ENCODE measurements around the gene KLHL18. TPM values are rescaled to one million over a fixed set of nuclear protein-coding genes. Genes with fewer than 3 reads are reported as not detected.
"Not testable (repeated sequence)": the region's sequence is repeated elsewhere in the genome, so short reads cannot be mapped to it uniquely, and the experiment has no call there.

KLHL18 gene
- total RNA-seq, 5 donors from 2014 or later (not counting 1 experiment from before 2014, with no cell fraction given), result 20.2 to 41.3 (median 25.7) TPM

- Mint-ChIP-seq H3K27me3 (no peaks in the 10 kb centered on the region), H3K4me3 (no peak overlapping the region), H3K36me3 (peaks cover 56% of the 10 kb centered on the region), H3K9me3 (no peaks in the 10 kb centered on the region), H3K27ac (no peak overlapping the region), H3K4me1 (peaks cover 34 to 42% (median 39%) of the 10 kb centered on the region in 3 donors)
- ATAC-seq (replicated peaks in 1 of 4) (no peak), DNase-seq (no peak)
- H3K27ac ChIP-seq (ENCODE audit: low read length), result no peak overlapping the region
- CTCF ChIA-PET, result no interaction called here
- POLR2A ChIA-PET, result interaction anchor here in 1 of 2 donors (0.9 kb wide), 1 partner anchor 12 kb away, joined by 4 read pairs; no protein-coding TSS in a partner anchor
- H3K4me3 ChIP-seq (ENCODE audit: control insufficient read depth in 1 of 2, extremely low read depth in 1 of 2, low read length in 1 of 2), result no peak overlapping the region
- no peaks in the 10 kb centered on the region for H3K9me3 ChIP-seq
- peaks cover 0 to 7% of the 10 kb centered on the region in 2 experiments for H3K4me1 ChIP-seq (ENCODE audit: control insufficient read depth in 1 of 2, extremely low read depth in 1 of 2, insufficient read depth in 2 of 2, low read length in 2 of 2)
- H3K27me3 ChIP-seq (replicated peaks in 1 of 2; ENCODE audit: control insufficient read depth in 2 of 2, extremely low read depth in 1 of 2, insufficient read depth in 2 of 2, low read length in 1 of 2), result no peaks in the 10 kb centered on the region
- peaks cover 4 to 17% of the 10 kb centered on the region in 2 donors for H3K36me3 ChIP-seq (ENCODE audit: control insufficient read depth in 2 of 2, extremely low read depth in 1 of 2, insufficient read depth in 1 of 2, low read length in 1 of 2)
Observed at GRCh38 chr3:47301456-47301855, 18.7 kb downstream of the KLHL18 start.

GRCh38 chr3:47306022-47306421, 23.3 kb downstream of the KLHL18 start:
- Histone ChIP-seq H3K4me3 (ENCODE audit: control insufficient read depth in 1 of 2, extremely low read depth in 1 of 2, low read length in 1 of 2) (no peak overlapping the region), H3K4me1 (ENCODE audit: control insufficient read depth in 1 of 2, extremely low read depth in 1 of 2, insufficient read depth in 2 of 2, low read length in 2 of 2) (no peaks in the 10 kb centered on the region), H3K9me3 (no peaks in the 10 kb centered on the region), H3K27ac (ENCODE audit: low read length) (no peak overlapping the region), H3K27me3 (replicated peaks in 1 of 2; ENCODE audit: control insufficient read depth in 2 of 2, extremely low read depth in 1 of 2, insufficient read depth in 2 of 2, low read length in 1 of 2) (no peaks in the 10 kb centered on the region), H3K36me3 (ENCODE audit: control insufficient read depth in 2 of 2, extremely low read depth in 1 of 2, insufficient read depth in 1 of 2, low read length in 1 of 2) (peaks cover 4 to 15% of the 10 kb centered on the region in 2 donors)
- no CpG with 5 or more reads among the region's 2 CpGs for WGBS (ENCODE audit: insufficient coverage)
- ATAC-seq (replicated peaks in 1 of 4), result no peak
- CTCF ChIA-PET, result no interaction called here
- Mint-ChIP-seq H3K9me3 (no peaks in the 10 kb centered on the region), H3K4me1 (peaks cover 21 to 32% (median 24%) of the 10 kb centered on the region in 3 donors), H3K4me3 (no peak overlapping the region), H3K36me3 (peaks cover 64% of the 10 kb centered on the region), H3K27ac (no peak overlapping the region), H3K27me3 (no peaks in the 10 kb centered on the region)
- POLR2A ChIA-PET, result interaction anchor here in 1 of 2 donors (0.8 kb wide), 1 partner anchor 8 kb away, joined by 3 read pairs; no protein-coding TSS in a partner anchor
- DNase-seq, result no peak

GRCh38 chr3:47309231-47309630, 26.5 kb downstream of the KLHL18 start:
- ATAC-seq (replicated peaks in 1 of 4); H3K27me3 ChIP-seq (replicated peaks in 1 of 2; ENCODE audit: control insufficient read depth in 2 of 2, extremely low read depth in 1 of 2, insufficient read depth in 2 of 2, low read length in 1 of 2); H3K4me3 Mint-ChIP-seq; H3K4me3 ChIP-seq (ENCODE audit: control insufficient read depth in 1 of 2, extremely low read depth in 1 of 2, low read length in 1 of 2); H3K27me3 Mint-ChIP-seq; H3K27ac Mint-ChIP-seq; H3K4me1 ChIP-seq (ENCODE audit: control insufficient read depth in 1 of 2, extremely low read depth in 1 of 2, insufficient read depth in 2 of 2, low read length in 2 of 2); H3K9me3 ChIP-seq; H3K36me3 ChIP-seq (ENCODE audit: control insufficient read depth in 2 of 2, extremely low read depth in 1 of 2, insufficient read depth in 1 of 2, low read length in 1 of 2); CTCF ChIA-PET; DNase-seq; H3K9me3 Mint-ChIP-seq; H3K27ac ChIP-seq (ENCODE audit: low read length); POLR2A ChIA-PET: not testable (repeated sequence)
- WGBS (ENCODE audit: insufficient coverage), result 96% methylated on average over 8 of the region's 28 CpGs
- Mint-ChIP-seq H3K4me1 (peaks cover 21 to 32% (median 21%) of the 10 kb centered on the region in 3 donors), H3K36me3 (peaks cover 40% of the 10 kb centered on the region)

GRCh38 chr3:47310391-47310790, 27.6 kb downstream of the KLHL18 start:
- Histone ChIP-seq H3K4me1 (ENCODE audit: control insufficient read depth in 1 of 2, extremely low read depth in 1 of 2, insufficient read depth in 2 of 2, low read length in 2 of 2) (no peaks in the 10 kb centered on the region), H3K27me3 (replicated peaks in 1 of 2; ENCODE audit: control insufficient read depth in 2 of 2, extremely low read depth in 1 of 2, insufficient read depth in 2 of 2, low read length in 1 of 2) (no peaks in the 10 kb centered on the region), H3K9me3 (no peaks in the 10 kb centered on the region), H3K36me3 (ENCODE audit: control insufficient read depth in 2 of 2, extremely low read depth in 1 of 2, insufficient read depth in 1 of 2, low read length in 1 of 2) (peaks cover 0 to 2% of the 10 kb centered on the region in 2 donors), H3K4me3 (ENCODE audit: control insufficient read depth in 1 of 2, extremely low read depth in 1 of 2, low read length in 1 of 2) (no peak overlapping the region), H3K27ac (ENCODE audit: low read length) (no peak overlapping the region)
- peaks cover 16 to 29% (median 19%) of the 10 kb centered on the region in 3 donors for H3K4me1 Mint-ChIP-seq
- CTCF ChIA-PET, result interaction anchor here in 1 of 2 donors (0.6 kb wide), 1 partner anchor 49 kb away, joined by 4 read pairs; no protein-coding TSS in a partner anchor
- POLR2A ChIA-PET, result interaction anchor here in 1 of 2 donors (0.5 kb wide), 1 partner anchor 744 kb away, joined by 3 read pairs; no protein-coding TSS in a partner anchor
- peaks cover 31% of the 10 kb centered on the region for H3K36me3 Mint-ChIP-seq
- no peak overlapping the region for H3K4me3 Mint-ChIP-seq
- 100% methylated on average over 3 of the region's 4 CpGs for WGBS (ENCODE audit: insufficient coverage)
- ATAC-seq (replicated peaks in 1 of 4), result no peak
- no peak overlapping the region for H3K27ac Mint-ChIP-seq
- DNase-seq, result no peak
- no peaks in the 10 kb centered on the region for H3K27me3 Mint-ChIP-seq
- H3K9me3 Mint-ChIP-seq, result no peaks in the 10 kb centered on the region

- POLR2A ChIA-PET, result interaction anchor here (0.6 to 0.8 kb wide), 2 partner anchors 12 to 1616 kb away, joined by 3 to 4 read pairs; no protein-coding TSS in a partner anchor
- ATAC-seq (replicated peaks in 1 of 4) (no peak), DNase-seq (no peak)
- CTCF ChIA-PET, result interaction anchor here (0.6 to 1.5 kb wide), 8 partner anchors 9 to 279 kb away, joined by 3 to 10 read pairs (median 4); no protein-coding TSS in a partner anchor
- 90% methylated on average over 1 of the region's 1 CpG for WGBS (ENCODE audit: insufficient coverage)
- Histone ChIP-seq H3K4me1 (ENCODE audit: control insufficient read depth in 1 of 2, extremely low read depth in 1 of 2, insufficient read depth in 2 of 2, low read length in 2 of 2) (no peaks in the 10 kb centered on the region), H3K27me3 (replicated peaks in 1 of 2; ENCODE audit: control insufficient read depth in 2 of 2, extremely low read depth in 1 of 2, insufficient read depth in 2 of 2, low read length in 1 of 2) (no peaks in the 10 kb centered on the region), H3K4me3 (ENCODE audit: control insufficient read depth in 1 of 2, extremely low read depth in 1 of 2, low read length in 1 of 2) (no peak overlapping the region), H3K27ac (ENCODE audit: low read length) (no peak overlapping the region), H3K36me3 (ENCODE audit: control insufficient read depth in 2 of 2, extremely low read depth in 1 of 2, insufficient read depth in 1 of 2, low read length in 1 of 2) (peaks cover 0 to 6% of the 10 kb centered on the region in 2 donors), H3K9me3 (no peaks in the 10 kb centered on the region)
- Mint-ChIP-seq H3K27me3 (no peaks in the 10 kb centered on the region), H3K36me3 (peaks cover 16% of the 10 kb centered on the region), H3K4me3 (no peak overlapping the region), H3K27ac (no peak overlapping the region), H3K4me1 (peaks cover 3 to 14% (median 9%) of the 10 kb centered on the region in 3 donors), H3K9me3 (no peaks in the 10 kb centered on the region)
Observed at GRCh38 chr3:47313341-47314055, 30.8 kb downstream of the KLHL18 start.

- peak overlapping the region in 1 of 2 donors; percentile 24 for H3K27ac Mint-ChIP-seq
- WGBS (ENCODE audit: insufficient coverage), result 100% methylated on average over 2 of the region's 8 CpGs
- Histone ChIP-seq H3K9me3 (no peaks in the 10 kb centered on the region), H3K4me1 (ENCODE audit: control insufficient read depth in 1 of 2, extremely low read depth in 1 of 2, insufficient read depth in 2 of 2, low read length in 2 of 2) (no peaks in the 10 kb centered on the region), H3K4me3 (ENCODE audit: control insufficient read depth in 1 of 2, extremely low read depth in 1 of 2, low read length in 1 of 2) (no peak overlapping the region), H3K36me3 (ENCODE audit: control insufficient read depth in 2 of 2, extremely low read depth in 1 of 2, insufficient read depth in 1 of 2, low read length in 1 of 2) (peaks cover 0 to 12% of the 10 kb centered on the region in 2 donors), H3K27me3 (replicated peaks in 1 of 2; ENCODE audit: control insufficient read depth in 2 of 2, extremely low read depth in 1 of 2, insufficient read depth in 2 of 2, low read length in 1 of 2) (no peaks in the 10 kb centered on the region), H3K27ac (ENCODE audit: low read length) (no peak overlapping the region)
- no peak for ATAC-seq (replicated peaks in 1 of 4)
- H3K4me1 Mint-ChIP-seq, result peaks cover 3 to 14% (median 7%) of the 10 kb centered on the region in 3 donors
- no peak overlapping the region for H3K4me3 Mint-ChIP-seq
- ChIA-PET CTCF (interaction anchor here (0.6 to 1.5 kb wide), 7 partner anchors 10 to 279 kb away, joined by 3 to 10 read pairs (median 3); no protein-coding TSS in a partner anchor), POLR2A (interaction anchor here (0.6 to 0.8 kb wide), 6 partner anchors 8 to 1615 kb away, joined by 3 to 9 read pairs (median 4); no protein-coding TSS in a partner anchor)
- peaks cover 13% of the 10 kb centered on the region for H3K36me3 Mint-ChIP-seq
- no peaks in the 10 kb centered on the region for H3K27me3 Mint-ChIP-seq
- H3K9me3 Mint-ChIP-seq, result no peaks in the 10 kb centered on the region
- no peak for DNase-seq
Observed at GRCh38 chr3:47314056-47314764, 31.5 kb downstream of the KLHL18 start.
